Hypothalamus (tissue), 51 donors: ENCODE data around the gene SPHK1.
A peak's percentile ranks its signal among the peaks of the same experiment; 100 is the strongest.

ENCODE experiments used
- DNase-seq, 51 donors: peaks; one replicate each; lab custom pipeline; 2025; lab: John Stamatoyannopoulos, UW

The SPHK1 gene

DNA sequence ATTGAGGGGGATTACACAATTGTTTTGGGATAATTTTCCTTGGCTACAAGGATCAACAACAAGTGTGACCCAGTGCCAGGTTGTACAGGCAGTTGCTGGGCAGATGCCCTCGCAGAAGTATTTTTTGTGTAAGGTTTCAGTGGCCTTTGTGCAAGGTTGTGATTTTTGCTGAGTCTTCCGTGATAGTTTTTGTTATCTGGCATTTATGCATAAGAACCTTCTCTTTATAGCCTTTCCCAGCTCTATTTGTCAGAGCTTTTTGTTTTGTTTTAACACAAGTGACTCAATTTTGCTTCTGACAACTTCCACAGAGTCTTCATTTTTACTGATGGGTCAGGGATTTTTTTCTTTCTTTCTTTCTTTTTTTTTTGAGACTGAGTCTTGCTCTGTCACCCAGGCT lies 23.9 kb upstream of the SPHK1 start:
- DNase-seq, result no peak

DNA sequence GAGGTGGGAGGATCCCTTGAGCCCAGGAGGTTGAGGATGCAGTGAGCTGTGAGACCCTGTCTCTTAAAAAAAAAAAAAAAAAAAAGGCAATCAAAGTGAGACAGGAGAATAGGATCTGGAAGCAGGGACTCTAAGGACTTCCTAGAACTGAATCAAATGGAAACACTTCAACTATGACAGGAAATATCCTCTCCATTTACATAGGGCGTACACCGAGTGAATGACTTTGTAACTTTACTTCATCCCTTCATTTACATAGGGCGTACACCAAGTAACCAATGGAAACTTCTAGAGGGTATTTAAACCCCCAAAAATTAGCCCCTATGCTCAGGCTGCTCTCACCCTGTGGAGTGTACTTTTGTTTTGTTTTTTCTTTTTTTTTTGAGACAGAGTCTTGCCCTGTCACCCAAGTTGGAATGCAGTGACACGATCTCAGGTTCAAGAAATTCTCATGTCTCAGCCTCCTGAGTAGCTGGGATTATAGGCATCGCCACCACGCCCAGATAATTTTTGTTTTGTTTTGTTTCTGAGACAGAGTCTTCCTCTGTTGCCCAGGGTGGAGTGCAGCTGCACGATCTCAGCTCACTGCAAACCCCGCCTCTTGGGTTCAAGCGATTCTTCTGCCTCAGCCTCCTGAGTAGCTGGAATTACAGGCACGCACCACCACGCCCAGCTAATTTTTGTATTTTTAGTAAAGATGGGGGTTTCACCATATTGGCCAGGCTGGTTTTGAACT lies 21.1 kb upstream of the SPHK1 start:
- DNase-seq, result no peak

DNA sequence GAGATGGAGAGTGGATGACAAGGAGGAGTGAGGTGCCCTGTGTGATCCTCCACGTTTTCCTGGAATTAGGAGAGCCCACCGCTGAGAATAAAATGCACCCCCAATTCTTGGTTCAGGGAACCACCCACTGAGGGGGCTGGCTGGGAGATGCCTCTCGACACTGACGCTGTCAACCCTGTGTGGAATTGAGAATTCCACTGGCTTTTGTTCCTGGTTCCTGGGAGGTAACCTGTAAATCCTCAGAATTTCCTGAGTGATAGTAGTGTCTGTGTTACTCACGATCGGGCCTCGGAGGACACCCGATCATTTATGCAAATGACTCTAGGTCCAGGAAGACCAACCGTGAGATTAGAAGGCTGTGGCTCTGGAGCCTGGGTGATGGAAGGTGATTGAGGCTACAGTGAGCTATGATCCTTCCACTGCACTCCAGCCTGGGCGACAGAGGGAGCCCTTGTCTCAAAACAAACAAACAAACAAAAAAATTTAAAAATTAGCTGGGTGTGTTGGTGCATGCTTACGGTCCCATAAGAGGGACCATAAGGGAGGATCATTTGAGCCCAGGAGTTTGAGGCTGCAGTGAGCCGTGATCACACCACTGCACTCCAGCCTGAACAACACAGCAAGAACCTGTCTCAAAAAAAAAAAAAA lies 19.0 kb upstream of the SPHK1 start:
- DNase-seq, result no peak

DNA sequence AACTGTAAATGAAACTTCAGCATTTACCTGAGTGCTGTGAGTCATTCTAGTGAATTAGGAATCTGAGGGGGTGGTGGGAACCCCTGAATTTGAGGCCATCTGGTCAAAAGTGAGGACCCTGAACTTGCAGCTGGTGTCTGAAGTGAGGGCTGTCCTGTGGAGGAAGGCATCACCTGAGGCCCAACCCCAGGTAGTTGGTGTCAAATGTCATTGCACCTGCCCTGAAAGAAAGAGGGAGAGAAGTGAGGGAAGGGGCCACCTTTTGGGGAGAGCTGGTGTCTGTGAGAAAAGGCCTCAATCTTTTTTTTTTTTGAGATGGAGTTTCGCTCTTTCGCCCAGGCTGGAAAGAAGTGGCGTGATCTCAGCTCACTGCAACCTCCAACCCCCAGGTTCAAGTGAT lies 18.2 kb upstream of the SPHK1 start:
- no peak for DNase-seq

DNA sequence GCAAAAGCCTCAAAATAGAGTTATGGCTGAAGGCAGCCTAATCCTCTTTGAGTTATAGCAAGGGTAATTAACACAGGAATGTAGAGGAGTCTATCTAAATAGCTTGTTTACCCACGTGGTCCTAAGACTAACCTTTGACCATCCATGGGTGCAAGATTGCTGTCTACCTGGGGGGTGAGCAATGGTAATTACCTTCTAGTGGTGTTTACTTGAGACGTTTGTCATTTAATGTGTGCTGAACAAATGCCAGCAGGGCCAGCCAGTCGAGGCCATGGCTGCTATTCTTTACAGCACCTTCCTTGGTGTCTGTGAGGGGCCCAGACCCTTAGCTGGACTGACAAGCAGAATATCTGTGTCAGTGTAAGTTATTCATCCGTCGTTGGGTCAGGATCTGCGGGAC lies 16.8 kb upstream of the SPHK1 start:
- DNase-seq, result no peak

DNA sequence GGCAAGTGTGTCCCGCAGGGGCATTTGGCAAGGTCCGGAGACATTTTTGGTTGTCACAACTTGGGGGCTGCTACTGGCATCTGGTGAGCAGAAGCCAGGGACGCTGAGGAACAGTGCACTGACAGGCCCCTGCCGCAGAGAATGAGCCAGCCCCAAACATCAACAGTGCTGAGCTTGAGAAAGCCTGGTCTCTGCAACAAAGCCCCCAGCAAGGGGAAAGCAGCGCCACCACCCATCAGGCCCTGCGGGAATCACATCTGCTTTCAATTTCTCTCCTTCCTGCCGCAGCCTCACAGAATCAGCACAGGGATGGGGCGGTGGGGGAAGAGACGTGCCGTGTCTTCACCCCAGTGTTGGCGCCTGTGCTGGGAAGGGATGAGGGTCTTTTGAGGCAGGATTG lies 15.9 kb upstream of the SPHK1 start:
- no peak for DNase-seq

DNA sequence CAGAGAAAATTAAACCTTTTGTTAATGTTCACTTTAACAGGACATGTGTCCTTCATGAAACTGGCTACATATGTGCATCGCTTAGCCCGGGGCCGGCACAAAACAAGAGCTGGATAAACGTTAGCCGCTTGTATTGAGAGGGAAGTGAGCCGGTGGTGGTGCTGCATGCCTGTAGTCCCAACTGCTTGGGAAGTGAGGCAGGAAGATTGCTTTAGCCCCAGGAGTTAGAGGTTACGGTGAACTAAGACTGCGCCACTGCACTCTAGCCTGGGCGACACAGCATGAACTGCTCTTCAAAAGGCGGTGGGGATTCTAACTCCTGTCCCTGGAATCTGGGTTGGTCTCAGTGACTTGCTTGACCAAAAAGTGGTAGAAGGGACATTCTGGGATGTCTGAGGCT lies 15.0 kb upstream of the SPHK1 start:
- DNase-seq, result no peak

DNA sequence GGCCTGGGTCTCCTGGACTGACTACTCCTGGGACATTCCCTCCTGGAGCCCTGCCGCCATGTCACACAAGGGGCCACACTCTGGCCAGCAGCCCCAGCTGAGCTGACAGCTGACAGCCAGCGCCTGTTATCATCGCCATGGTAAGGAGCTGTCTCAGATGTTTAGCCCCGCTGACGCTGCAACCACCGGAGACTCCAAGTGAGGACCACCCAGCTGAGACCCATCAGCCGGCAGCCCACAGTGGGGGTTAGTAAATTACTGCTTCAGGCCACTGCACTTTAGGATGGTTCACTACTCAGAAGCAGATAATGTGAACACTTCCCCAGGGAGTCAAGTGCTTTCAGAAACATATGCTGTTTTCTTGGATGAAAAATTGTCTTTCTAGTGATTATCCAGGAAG lies 14.6 kb upstream of the SPHK1 start:
- DNase-seq, result no peak

DNA sequence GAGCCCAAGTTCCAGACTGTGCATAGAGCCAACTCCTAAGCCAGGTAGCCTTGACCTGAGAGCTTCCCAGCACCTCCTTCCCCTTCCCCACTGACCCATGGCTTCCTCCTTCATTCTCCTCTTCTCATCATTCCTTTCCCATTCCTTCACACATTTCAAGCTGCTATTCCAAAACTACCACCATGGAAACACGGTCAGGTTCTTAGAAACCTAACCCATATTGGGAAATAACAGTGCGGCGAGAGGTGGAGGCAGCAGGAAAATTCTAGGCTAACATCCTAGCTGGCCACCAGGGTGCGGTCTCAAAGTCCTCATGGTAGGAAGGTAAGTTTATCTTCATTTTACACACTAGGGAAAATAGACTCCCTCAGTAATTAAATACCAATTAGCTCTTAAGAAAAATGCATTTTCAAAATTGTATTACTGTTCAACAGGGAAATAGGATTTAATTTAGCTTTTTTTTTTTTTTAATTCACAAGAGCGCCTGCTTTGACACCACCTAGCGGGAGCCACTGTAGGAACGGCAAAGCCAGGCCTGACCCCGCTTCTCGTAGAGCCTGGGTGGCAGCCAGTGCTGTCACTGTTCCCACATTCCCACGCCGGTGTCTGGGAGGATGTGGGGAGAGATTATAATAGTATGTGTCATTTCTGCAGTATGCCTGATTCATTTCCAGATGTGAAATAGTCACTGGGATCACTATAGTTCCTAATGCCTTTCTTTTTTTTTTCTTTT lies 14.0 kb upstream of the SPHK1 start:
- peak in 13 of 51 donors; percentile 12 to 56 (median 19) for DNase-seq

DNA sequence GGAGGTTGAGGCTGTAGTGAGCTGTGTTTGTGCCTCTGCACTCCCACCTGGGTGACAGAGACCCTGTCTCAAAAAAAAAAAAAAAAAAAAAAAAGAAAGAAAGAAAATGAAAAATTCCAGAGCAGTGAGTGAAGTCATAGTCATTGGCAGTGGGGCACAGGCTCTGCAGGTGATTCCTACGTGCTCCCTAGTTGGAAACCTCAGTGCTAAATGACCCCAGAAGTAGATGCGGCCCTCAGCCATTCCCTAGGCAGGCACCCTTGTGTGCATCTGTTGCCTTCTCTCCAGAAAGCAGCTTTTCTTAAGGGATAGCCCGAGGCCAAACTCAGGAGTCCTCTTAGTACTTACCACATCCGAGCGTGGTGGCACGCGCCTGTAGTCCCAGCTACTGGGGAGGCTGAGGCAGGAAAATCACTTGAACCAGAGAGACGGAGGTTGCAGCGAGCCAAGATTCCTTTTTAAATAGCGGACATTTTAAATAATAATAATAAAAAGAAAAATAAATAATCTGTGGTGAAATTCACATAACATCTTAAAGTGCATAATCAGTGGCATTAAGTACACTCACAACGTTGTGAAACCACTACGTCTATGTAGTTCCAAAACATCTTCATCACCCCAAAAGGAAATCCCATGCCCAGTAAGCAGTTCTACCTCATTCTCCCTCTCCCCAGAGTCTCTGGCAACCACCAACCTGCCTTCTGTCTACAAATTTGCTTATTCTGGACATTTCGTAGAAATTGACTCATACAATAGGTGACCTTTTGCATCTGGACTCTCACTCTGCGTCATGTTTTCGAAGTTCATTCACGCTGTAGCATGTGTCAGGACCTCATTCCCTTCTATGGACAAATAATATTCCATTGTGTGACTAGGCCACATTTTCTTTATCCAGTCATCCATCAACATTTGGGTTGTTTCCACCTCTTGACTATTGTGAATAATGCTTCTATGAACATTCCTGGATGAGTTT lies 12.5 kb upstream of the SPHK1 start:
- DNase-seq, result no peak

DNA sequence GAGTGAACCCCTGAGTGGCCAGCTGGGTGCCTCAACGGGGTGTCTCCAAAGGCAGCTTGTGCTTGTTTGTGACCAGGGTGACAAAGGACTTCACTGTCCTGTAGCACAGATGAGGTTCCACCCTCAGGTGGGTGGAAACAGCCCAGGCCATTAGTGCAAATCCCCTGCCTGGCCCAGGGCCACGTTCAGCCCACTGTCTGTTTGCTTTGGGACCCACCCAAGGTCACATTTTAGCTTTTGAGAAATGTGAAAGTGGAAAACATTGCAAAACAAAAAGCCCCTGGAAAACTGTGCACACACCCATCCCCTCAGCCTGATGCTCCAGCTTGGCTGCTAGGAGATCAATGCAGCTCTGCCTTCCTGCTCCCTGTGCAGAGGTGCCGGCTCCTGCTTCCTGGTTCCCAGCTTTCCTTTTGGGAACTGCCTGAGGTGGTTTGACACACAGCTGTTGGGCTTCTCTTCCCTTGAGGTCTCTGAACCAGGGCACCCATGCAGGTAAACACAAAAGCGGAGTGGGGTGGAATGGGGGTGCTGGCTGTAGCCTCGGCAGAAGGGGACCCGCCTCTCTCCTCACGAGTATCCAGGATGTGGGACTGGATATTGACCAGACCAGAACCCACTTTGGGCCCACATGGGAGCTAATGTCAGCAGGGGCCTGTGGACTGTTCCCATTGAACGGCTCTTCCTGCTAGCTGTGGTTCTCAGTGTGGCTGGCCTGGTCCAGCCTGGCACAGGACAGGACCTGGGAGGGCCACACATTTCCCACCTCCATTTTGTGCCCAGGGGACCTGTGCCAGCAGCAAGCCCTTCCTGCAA lies 7.9 kb upstream of the SPHK1 start:
- DNase-seq, result no peak

DNA sequence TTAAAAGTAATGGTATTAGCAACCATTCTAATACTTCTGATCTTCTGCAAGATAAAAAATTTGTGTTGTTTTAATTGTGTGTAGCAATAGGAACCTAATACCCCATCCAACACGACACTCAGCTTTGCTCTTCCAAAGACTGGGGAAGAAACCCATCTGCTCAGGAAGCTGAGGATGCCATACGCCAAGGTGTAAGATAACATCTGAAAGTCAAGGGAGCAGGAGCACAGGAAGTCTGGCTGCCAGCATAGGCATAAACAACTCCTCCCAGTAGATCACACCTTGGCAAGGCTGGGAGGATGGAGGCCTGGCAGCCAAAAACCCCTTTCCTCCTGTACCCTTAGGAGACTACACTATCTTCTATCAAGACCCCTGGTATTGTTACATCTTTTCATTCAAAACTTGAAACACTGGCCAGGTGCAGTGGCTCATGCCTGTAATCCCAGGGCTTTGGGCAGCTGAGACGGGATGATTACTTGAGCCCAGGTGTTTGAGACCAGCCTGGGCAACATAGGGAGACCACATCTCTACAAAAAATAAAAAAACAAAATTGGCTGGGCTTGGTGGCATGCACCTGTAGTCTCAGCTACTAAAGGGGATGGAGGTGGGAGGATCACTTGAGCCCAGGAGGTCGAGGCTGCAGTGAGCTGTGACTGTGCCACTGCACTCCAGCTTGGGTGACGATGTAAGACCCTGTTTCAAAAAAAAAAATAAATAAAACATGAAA lies 5.7 kb upstream of the SPHK1 start:
- DNase-seq, result no peak

DNA sequence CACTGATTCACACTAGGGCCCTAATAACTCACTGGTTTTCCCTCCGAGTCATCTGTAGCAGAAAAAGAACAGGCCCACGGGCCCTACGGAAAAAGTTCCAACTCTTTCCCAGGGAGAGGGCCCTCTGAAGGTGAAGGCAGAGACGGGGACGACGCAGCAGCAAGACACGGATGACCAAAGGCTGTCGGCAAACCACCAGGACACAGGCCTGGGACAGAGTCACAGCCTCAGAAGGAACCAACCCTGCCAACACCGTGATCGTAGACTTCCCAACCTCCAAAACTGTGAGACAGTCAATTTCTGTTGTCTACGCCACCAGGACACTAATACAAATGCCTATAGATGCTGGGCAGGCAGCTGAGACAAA lies 5.2 kb upstream of the SPHK1 start:
- DNase-seq, result no peak

DNA sequence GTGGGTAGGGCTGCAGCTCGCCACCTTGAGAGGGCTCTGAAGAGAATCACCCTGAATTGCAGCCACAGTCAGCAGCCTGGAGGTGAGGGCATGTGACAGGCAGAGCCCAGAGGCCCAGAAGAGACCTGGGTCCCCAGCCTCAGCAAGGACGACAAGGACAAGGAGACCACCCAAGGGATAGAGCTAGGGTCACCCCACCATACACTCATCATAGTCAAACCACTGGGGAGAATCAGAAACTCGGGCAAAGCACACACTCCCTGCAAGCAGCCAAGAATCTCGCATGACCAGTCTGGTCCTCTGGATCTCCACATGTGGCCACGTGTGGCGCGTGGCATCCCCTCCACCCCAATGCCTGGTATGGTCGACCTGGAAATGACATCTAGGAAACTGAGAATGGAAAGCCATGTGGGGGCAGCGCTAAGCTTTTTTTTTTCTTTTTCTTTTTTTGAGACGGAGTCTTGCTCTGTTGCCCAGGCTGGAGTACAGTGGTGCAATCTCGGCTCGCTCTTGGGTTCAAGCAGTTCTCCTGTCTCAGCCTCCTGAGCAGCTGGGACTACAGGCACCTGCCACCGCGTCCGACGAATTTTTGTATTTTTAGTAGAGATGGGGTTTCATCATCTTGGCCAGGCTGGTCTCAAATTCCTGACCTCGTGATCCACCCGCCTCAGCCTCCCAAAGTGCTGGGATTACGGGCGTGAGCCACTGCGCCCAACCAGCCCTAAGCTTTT lies 4.6 kb upstream of the SPHK1 start:
- DNase-seq, result no peak

DNA sequence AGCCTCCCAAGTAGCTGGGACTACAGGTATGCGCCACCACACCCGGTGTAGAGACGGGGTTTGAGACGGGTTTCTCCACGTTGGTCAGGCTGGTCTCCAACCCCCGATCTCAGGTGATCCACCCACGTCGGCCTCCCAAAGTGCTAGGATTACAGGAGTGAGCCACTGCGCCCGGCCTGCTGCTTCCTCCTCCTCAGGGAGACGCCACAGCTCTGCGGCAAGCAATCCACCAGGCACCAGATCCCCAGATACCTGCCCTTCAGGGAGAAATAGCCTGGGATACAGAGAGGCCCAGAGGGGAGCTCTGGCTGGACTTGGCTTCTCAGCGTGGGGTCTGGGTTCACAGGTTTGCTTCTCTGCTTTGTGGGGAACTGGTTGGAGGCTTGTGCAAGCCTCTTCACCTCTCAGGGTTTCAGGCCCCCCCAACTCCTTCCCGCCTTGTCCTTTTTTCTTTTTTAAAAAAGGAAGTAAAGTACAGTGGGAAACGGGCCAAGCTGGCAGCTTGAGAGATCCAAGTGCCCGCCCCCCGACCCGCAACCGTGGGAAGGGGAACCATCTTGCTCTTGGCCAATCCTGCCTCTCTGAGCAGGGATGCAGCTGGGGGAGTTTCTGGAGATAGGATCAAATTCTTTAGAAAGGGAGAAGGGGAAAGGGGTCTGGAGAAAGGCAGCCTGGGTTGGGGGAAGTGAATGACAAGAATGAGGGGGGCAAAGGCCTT lies 2.6 kb upstream of the SPHK1 start:
- peak in 7 of 51 donors; percentile 10 to 36 (median 22) for DNase-seq

DNA sequence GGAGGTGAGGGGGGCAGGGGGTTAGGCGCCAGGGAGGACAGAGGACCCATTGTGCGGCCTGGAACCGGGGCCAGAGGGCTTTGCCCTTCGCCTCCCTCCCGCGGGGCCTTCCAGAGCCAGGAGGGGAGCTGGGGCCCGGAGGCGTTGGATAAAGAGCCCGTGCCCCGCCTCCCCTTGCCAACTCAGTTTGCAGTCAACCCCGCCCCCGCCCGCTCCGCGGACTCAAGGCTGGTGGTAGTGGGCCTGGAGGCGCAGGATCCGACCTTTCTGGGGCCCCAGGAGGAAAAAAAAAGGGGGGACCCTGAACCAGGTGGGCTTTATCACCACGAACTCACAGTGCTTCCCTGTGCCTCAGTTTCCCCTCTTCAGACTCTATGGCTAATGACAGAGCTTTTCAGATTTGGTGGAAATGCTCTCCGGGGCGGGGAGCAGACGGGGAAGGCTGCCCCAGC lies 2.0 kb upstream of the SPHK1 start:
- peak in 3 of 51 donors; percentile 24 to 32 (median 26) for DNase-seq

DNA sequence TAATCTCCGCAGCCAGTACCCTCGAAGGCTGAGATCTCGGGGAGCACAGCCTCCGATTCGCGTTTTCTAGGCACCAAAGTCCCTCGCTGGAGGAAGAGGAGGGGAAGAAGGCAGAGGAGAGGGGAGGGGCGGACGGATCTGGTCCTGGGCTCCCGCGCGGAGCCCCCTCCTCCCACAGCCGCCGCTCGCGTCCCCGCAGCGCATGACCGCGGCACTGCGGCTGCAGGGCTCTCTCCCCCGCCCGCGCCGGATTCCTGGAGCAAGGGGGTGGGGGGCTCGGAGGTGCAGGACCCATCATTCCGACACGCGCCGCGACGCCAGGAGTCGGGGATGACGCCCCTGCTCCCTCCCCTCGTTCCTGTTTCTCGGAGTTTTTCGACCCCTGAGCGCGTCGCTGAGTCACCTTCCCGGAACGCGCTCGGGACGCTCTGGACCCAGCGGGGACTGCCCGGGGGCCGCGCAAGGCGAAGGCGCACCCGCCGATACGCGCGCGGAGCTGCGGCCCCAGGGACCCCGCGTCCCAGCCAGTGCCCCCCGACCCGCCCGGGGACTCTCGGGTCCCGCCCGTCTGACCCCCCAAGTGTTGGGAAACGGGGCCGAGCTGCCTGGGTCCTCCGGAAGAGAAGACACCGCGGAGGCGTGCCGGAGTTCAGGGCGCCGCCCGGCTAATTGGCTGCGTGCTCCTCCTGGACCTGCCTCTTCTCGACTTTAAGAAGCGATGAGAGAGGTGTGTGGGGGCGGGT lies 1.4 kb upstream of the SPHK1 start:
- DNase-seq, result peak in 1 of 51 donors; percentile 26
